Measurements from ENCODE around the gene HABP2.

GRCh38 chr10:113537672-113538071 lies 15.2 kb upstream of the HABP2 start:
- TF ChIP-seq CTCF (conservative IDR thresholded peaks at IDR 0.05) (no peak), ZFX (IDR thresholded peaks at IDR 0.05) (no peak)
